LNCaP clone FGC (cell line): ENCODE results near the gene TREH.

Source experiments
- DNase-seq: peaks from one replicate; pipeline ENCODE4 v3.0.0-alpha.2; 2011; ENCODE audit warnings: low read depth
- H3K4me3 ChIP-seq: 2 replicates; pipeline ENCODE4 v1.5.1; 2011; ENCODE audit warnings: mild to moderate bottlenecking, low read depth, low read length, control low read depth
- CTCF ChIP-seq: IDR thresholded peaks from 2 replicates; pipeline ENCODE4 v1.5.1; 2012; ENCODE audit warnings: mild to moderate bottlenecking; ENCODE audit not compliant: control insufficient read depth, insufficient read depth; ENCODE audit errors: extremely low read depth

Gene TREH

GRCh38 chr11:118656563-118657165 lies 22.8 kb downstream of the TREH start:
- DNase-seq, result no peak
- no peak for TF ChIP-seq CTCF
- no peak overlapping the region for H3K4me3 ChIP-seq

DNA sequence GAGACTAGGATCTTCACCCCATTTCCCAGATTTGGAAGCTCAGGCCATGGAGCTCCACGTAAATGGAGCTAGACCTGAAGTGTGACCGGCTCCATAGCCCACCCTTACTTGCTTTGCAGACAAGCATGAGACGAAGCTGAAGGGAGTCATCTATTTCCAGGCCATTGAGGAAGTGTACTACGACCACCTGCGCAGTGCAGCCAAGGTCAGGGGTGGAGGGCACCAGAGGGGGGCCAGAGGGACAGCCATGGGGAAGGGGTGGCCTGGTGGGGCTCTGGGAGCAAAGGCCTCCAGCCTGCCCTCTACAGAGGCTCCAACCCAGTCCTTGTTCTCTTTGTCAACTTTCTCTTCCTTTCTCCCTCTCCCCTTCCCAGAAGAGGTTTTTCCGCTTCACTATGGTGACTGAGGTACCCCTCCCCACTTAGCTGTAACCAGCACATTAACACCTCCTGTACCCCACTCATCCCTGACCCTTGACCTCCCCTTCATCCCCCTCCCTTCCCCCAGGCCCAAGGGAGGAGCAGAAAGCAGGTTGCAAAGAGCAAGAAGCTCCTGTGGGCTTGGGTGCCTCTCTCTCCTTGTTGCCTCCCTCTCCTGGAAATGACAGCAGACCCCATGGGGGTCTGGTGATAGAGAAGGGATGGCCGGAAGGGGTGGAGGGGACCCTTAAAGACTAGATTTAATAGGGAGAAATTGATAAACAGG lies 23.8 kb downstream of the TREH start:
- no peak overlapping the region for H3K4me3 ChIP-seq
- no peak for DNase-seq
- TF ChIP-seq CTCF, result no peak

- no peak for DNase-seq
- no peak for TF ChIP-seq CTCF
- H3K4me3 ChIP-seq, result no peak overlapping the region
These were observed 25.6 kb downstream of the TREH start for GRCh38 chr11:118653684-118654390.

- DNase-seq, result no peak
- H3K4me3 ChIP-seq, result no peak overlapping the region
- no peak for TF ChIP-seq CTCF
These were observed 26.7 kb downstream of the TREH start for GRCh38 chr11:118652681-118653181.

DNA sequence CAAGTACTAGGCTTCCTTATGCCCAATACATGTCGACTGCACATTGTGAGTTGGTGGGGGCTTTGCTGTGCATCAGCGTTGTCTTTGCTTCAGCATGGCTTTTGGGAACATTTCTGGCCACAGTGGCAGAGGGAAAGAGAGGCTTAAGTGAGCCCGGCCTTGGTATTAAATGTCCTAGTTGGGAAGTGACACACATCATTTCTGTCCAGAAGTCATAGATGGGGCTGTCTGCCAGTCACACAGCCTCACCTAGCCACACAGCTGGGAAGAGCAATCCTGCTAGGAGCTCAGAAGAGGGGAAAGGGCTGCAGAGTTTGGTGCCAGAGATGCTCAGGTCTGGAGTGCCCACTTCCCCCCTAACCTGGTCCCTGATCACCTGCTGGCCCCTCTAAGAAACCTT lies 27.6 kb downstream of the TREH start:
- DNase-seq, result no peak
- H3K4me3 ChIP-seq, result no peak overlapping the region
- TF ChIP-seq CTCF, result no peak

DNA sequence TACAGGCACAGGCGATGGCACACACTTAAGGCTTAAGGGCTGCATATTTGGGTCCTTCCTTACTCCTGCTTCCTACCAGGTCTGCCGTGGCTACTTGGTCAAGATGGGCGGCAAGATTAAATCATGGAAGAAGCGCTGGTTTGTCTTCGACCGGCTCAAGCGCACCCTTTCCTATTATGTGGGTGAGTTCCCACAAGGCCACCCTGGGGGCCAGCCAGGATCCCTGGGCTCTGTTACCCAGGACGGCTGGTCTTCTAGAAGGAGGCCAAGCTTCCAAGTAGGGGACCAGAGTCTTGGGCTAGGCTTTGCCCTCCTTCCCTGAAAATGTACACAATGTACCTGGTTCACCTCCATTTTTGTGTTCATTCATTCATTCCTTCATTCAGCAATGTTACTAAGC lies 29.1 kb downstream of the TREH start:
- no peak for TF ChIP-seq CTCF
- H3K4me3 ChIP-seq, result no peak overlapping the region
- DNase-seq, result no peak
